Transverse colon (tissue), 4 donors: ENCODE data around the gene CLCA2. TPM values are rescaled to one million over a fixed set of nuclear protein-coding genes. Genes with fewer than 3 reads are reported as not detected.

Experiments
- DNase-seq: peaks from one replicate; pipeline ENCODE4 v3.0.0-alpha.2; 2019
- H3K27ac ChIP-seq, 4 donors: fragments of 200-600 bp; sonication (generic); 2 replicates each; pipeline ENCODE4 v1.5.1; 2016 to 2018; ENCODE audit warnings: inconsistent platforms in 4 of 4
- H3K27me3 ChIP-seq: fragments of 200-600 bp; sonication (generic); 2 replicates; pipeline ENCODE4 v1.5.1; 2017; ENCODE audit warnings: inconsistent platforms
- H3K36me3 ChIP-seq, 4 donors: fragments of 200-600 bp; sonication (generic); 2 replicates each; pipeline ENCODE4 v1.5.1; 2017 to 2019; ENCODE audit warnings: inconsistent platforms in 4 of 4
- H3K4me1 ChIP-seq, 4 donors: fragments of 200-600 bp; sonication (generic); 2 replicates each; pipeline ENCODE4 v1.5.1; 2017 to 2020; ENCODE audit warnings: inconsistent platforms in 4 of 4
- H3K4me3 ChIP-seq, 4 donors: fragments of 200-600 bp; sonication (generic); 1 replicate in 1 of 4; 2 replicates in 3 of 4; pipeline versions ENCODE4 v1.5.1 to v1.6.1; 2017 to 2019; ENCODE audit warnings: inconsistent platforms in 4 of 4
- H3K9me3 ChIP-seq, 2 donors: fragments of 200-600 bp; sonication (generic); 2 replicates each; pipeline ENCODE4 v1.5.1; 2017 to 2019; ENCODE audit warnings: inconsistent platforms in 2 of 2
- EP300 ChIP-seq: sonication (generic); formaldehyde crosslinking; IDR thresholded peaks from one replicate; pipeline ENCODE4 v1.6.1; 2017; ENCODE audit warnings: antibody characterized with exemption, low read depth
- POLR2A ChIP-seq: fragments of 450-650 bp; IDR thresholded peaks from one replicate; pipeline ENCODE4 v1.6.1; 2016; ENCODE audit warnings: antibody characterized with exemption, mild to moderate bottlenecking, moderate library complexity
- POLR2AphosphoS5 ChIP-seq, 3 donors: sonication (generic); formaldehyde crosslinking; IDR thresholded peaks; one replicate each; pipeline ENCODE4 v1.6.1; 2016; ENCODE audit warnings: antibody characterized with exemption in 3 of 3
- WGBS, 2 donors: methylation state at CpG; one replicate each; pipeline ENCODE4 v1.1.5; 2018; ENCODE audit warnings: low coverage in 1 of 2; 5-methylcytosine and 5-hydroxymethylcytosine counted together
- in situ Hi-C, 4 donors: fragments of 200-750 bp; cut with MboI; loops; one replicate each; pipeline versions ENCODE4 v1.15.0 to v1.15.1; 2017; ENCODE audit warnings: low sequenced_read_pairs in 3 of 4, low pct_ligation_motif_present in 1 of 4, low pct_unique_long_range_greater_than_20kb in 1 of 4
- intact Hi-C: fragments of 100-400 bp; cut with DNase I; formaldehyde crosslinking; loops from one replicate; pipeline ENCODE4 v1.15.1; 2023; ENCODE audit warnings: low total_unique reads
- total RNA-seq, 4 donors: library from RNA; depleted of rRNA; stranded (reverse); fragments of >200 nt; gene quantifications; one replicate each; pipeline ENCODE4 v1.1.0, GENCODE V29; 2016
- TF ChIP-seq, protein P1 (sequence below), 5 experiments: fragments of 200-600 bp in 3 of 5; fragments of 450-650 bp in 2 of 5; sonication (generic) in 3 of 5; IDR thresholded peaks; 1 replicate in 2 of 5; 2 replicates in 3 of 5; pipeline ENCODE4 v1.5.1; 2016 to 2017; ENCODE audit warnings: antibody characterized with exemption in 5 of 5, inconsistent platforms in 3 of 5, mild to moderate bottlenecking in 2 of 5, moderate library complexity in 1 of 5

Gene CLCA2
- total RNA-seq, 4 donors from 2014 or later, result 1.1 to 1.7 TPM; not detected in 2

DNA sequence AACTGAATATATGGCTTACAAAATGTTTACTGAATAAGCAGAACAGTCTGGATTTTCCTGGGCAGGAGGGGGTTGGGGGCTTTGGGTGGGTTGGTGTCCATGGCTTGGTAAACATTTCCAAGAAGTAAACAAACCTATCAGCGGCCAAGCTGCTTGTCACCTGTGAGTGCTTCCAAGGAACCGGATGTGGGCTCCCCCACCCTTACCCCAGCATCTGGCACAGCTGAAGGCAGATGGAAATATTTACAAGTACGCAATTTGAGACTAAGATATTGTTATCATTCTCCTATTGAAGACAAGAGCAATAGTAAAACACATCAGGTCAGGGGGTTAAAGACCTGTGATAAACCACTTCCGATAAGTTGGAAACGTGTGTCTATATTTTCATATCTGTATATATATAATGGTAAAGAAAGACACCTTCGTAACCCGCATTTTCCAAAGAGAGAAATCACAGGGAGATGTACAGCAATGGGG, 44.6 kb downstream of the CLCA2 start, which contains the start of gene CLCA1:
Gene CLCA1 (plus strand): TSS at position 427 of the 477 bp plus-strand sequence. CDS start 45 bp downstream, at position 472.
- H3K27me3 ChIP-seq, result no peaks in the 10 kb centered on the region
- peaks cover 0 to 7% (median 0%) of the 10 kb centered on the region in 4 donors for H3K4me1 ChIP-seq
- WGBS, 2 donors, result 66 to 83% methylated on average over 5 to 7 of the region's 7 CpGs
- H3K36me3 ChIP-seq, result no peaks in the 10 kb centered on the region
- in situ Hi-C loops, result loop anchor here in 1 of 4 donors (25.0 kb wide), 1 partner anchor 219 kb away; no protein-coding TSS in a partner anchor
- no peaks in the 10 kb centered on the region for H3K9me3 ChIP-seq
- intact Hi-C loops, result loop anchor here (10.0 kb wide), 1 partner anchor 56 kb away; no protein-coding TSS in a partner anchor
- TF ChIP-seq POLR2AphosphoS5 (IDR thresholded peaks at IDR 0.05), result no peak
- DNase-seq, result no peak
- peak within 1 kb of the TSS in 3 of 4 donors; percentile 5 to 10 (median 8) for H3K4me3 ChIP-seq
- H3K27ac ChIP-seq, result no peak within 1 kb of the TSS

- H3K9me3 ChIP-seq, result no peaks in the 10 kb centered on the region
- no peaks in the 10 kb centered on the region for H3K27me3 ChIP-seq
- peaks cover 0 to 7% (median 0%) of the 10 kb centered on the region in 4 donors for H3K4me1 ChIP-seq
- intact Hi-C loops, result no loop called here
- TF ChIP-seq, protein P1, sequence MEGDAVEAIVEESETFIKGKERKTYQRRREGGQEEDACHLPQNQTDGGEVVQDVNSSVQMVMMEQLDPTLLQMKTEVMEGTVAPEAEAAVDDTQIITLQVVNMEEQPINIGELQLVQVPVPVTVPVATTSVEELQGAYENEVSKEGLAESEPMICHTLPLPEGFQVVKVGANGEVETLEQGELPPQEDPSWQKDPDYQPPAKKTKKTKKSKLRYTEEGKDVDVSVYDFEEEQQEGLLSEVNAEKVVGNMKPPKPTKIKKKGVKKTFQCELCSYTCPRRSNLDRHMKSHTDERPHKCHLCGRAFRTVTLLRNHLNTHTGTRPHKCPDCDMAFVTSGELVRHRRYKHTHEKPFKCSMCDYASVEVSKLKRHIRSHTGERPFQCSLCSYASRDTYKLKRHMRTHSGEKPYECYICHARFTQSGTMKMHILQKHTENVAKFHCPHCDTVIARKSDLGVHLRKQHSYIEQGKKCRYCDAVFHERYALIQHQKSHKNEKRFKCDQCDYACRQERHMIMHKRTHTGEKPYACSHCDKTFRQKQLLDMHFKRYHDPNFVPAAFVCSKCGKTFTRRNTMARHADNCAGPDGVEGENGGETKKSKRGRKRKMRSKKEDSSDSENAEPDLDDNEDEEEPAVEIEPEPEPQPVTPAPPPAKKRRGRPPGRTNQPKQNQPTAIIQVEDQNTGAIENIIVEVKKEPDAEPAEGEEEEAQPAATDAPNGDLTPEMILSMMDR (IDR thresholded peaks at IDR 0.05), result no peak
- TF ChIP-seq POLR2AphosphoS5 (IDR thresholded peaks at IDR 0.05), result no peak
- TF ChIP-seq POLR2A, result no peak
- no peak for DNase-seq
- no peaks in the 10 kb centered on the region for H3K36me3 ChIP-seq
- H3K27ac ChIP-seq, result no peak overlapping the region
- peak overlapping the region in 2 of 4 donors; percentile 8 to 10 for H3K4me3 ChIP-seq
- in situ Hi-C loops, result loop anchor here in 1 of 4 donors (25.0 kb wide), 1 partner anchor 216 kb away; no protein-coding TSS in a partner anchor
- WGBS, 2 donors, result 78 to 87% methylated on average over 6 to 10 of the region's 10 CpGs
Measured at GRCh38 chr1:86470859-86471258, 46.9 kb downstream of the CLCA2 start.

- intact Hi-C loops, result no loop called here
- TF ChIP-seq POLR2AphosphoS5 (IDR thresholded peaks at IDR 0.05), result no peak
Measured at GRCh38 chr1:86471291-86471690, 47.3 kb downstream of the CLCA2 start.

GRCh38 chr1:86472152-86472551, 48.2 kb downstream of the CLCA2 start:
- no peak overlapping the region for H3K27ac ChIP-seq
- intact Hi-C loops (no loop called here), in situ Hi-C loops (loop anchor here in 1 of 4 donors (25.0 kb wide), 1 partner anchor 215 kb away; no protein-coding TSS in a partner anchor)
- no peaks in the 10 kb centered on the region for H3K27me3 ChIP-seq
- H3K4me3 ChIP-seq, result no peak overlapping the region
- no peak for TF ChIP-seq EP300
- no peak for TF ChIP-seq POLR2A
- no peak for TF ChIP-seq POLR2AphosphoS5 (IDR thresholded peaks at IDR 0.05)
- TF ChIP-seq, protein P1 (IDR thresholded peaks at IDR 0.05), result no peak
- whole genome bisulfite sequencing, 2 donors, result 77 to 79% methylated on average over 4 of the region's 4 CpGs
- no peaks in the 10 kb centered on the region for H3K36me3 ChIP-seq
- no peak for DNase-seq
- no peaks in the 10 kb centered on the region for H3K9me3 ChIP-seq
- no peaks in the 10 kb centered on the region for H3K4me1 ChIP-seq

More at GRCh38 chr1:86471291-86471690, 47.3 kb downstream of the CLCA2 start:
- Histone ChIP-seq H3K4me3 (no peak overlapping the region), H3K27ac (no peak overlapping the region), H3K27me3 (no peaks in the 10 kb centered on the region), H3K9me3 (no peaks in the 10 kb centered on the region), H3K4me1 (peaks cover 0 to 7% (median 0%) of the 10 kb centered on the region in 4 donors), H3K36me3 (no peaks in the 10 kb centered on the region)
- no peak for DNase-seq
- in situ Hi-C loops, result loop anchor here in 1 of 4 donors (25.0 kb wide), 1 partner anchor 216 kb away; no protein-coding TSS in a partner anchor

DNA sequence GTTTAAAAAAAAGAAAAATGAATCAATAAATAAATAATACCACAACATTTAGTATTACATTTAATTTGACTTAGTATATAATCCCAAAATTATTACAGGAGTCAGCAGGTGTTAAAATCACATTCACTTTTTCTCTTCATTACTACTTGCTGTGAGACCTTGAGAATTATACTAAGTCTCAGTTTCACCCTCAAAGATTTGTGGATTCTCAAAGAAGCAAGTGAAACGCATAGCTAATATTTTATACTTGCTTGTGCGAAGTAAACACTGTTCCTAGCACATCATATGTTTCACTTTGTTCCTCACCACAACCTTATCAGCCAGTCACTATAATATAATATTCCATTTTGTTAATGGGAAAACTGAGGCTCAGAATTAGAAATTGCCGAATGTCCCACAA, 48.8 kb downstream of the CLCA2 start:
- 60 to 62% methylated on average over 3 of the region's 3 CpGs for WGBS, 2 donors
- no peaks in the 10 kb centered on the region for H3K27me3 ChIP-seq
- DNase-seq, result no peak
- no peak overlapping the region for H3K27ac ChIP-seq
- TF ChIP-seq POLR2AphosphoS5 (IDR thresholded peaks at IDR 0.05) (no peak), EP300 (no peak), POLR2A (no peak)
- TF ChIP-seq, protein P1 (IDR thresholded peaks at IDR 0.05), result no peak
- in situ Hi-C loops (loop anchor here in 1 of 4 donors (25.0 kb wide), 1 partner anchor 215 kb away; no protein-coding TSS in a partner anchor), intact Hi-C loops (no loop called here)
- H3K36me3 ChIP-seq, result no peaks in the 10 kb centered on the region
- H3K9me3 ChIP-seq, result no peaks in the 10 kb centered on the region
- no peaks in the 10 kb centered on the region for H3K4me1 ChIP-seq
- no peak overlapping the region for H3K4me3 ChIP-seq
